Right lobe of liver (tissue), 5 donors: ENCODE results near the gene CEP70. TPM values are rescaled to one million over a fixed set of nuclear protein-coding genes. Genes with fewer than 3 reads are reported as not detected.

ENCODE experiments used
- total RNA-seq, 6 experiments: library from RNA; depleted of rRNA in 2 of 6; stranded (reverse); fragments of >200 nt in 2 of 6; fragmentation: NEBNext Ultra II Directional in 3 of 6; extraction: Animal tissue kit (Norgen Biotek cat#: 25700) in 3 of 6; gene quantifications; one replicate each; pipeline versions ENCODE4 v1.1.0 to v1.2.4, GENCODE V29; 2016 to 2023
- donor health status: DM: no; HTN: no; CAD: no.
- donor health status: DM: no; HTN: no; CAD: no.
- donor health status: DM: no; HTN: yes; CAD: no.
- donor health status: DM: no; HTN: yes; CAD: no.

CEP70 gene
- total RNA-seq, 6 experiments from 2014 or later, result 13.8 to 26.7 (median 21.4) TPM

Other genes starting within 250 kb of the CEP70 start
- 1 to 10 TPM; 2.5 to 7.9 (median 6.9) TPM for gene MRAS, start 245.7 kb downstream of the CEP70 start, total RNA-seq
- gene ESYT3, start 159.6 kb downstream of the CEP70 start, total RNA-seq, result under 1 TPM in 5 of 6 experiments, not detected in 1; 0.05 to 0.92 (median 0.29) TPM
- gene FAIM, start 14.5 kb upstream of the CEP70 start, total RNA-seq, result 1 to 10 TPM; 3.3 to 6.1 (median 3.9) TPM
- 10 to 100 TPM; 12.1 to 20.9 (median 14.6) TPM for gene PIK3CB, start 240.7 kb upstream of the CEP70 start, total RNA-seq